Endothelial cell of hepatic sinusoid (primary cell): ENCODE measurements around the gene TMC3.

ENCODE experiments used
- in situ Hi-C: cut with HindIII; loops from 2 replicates; pipeline ENCODE4 v1.10.0; 2017; ENCODE audit warnings: low sequenced_read_pairs

TMC3 gene

DNA sequence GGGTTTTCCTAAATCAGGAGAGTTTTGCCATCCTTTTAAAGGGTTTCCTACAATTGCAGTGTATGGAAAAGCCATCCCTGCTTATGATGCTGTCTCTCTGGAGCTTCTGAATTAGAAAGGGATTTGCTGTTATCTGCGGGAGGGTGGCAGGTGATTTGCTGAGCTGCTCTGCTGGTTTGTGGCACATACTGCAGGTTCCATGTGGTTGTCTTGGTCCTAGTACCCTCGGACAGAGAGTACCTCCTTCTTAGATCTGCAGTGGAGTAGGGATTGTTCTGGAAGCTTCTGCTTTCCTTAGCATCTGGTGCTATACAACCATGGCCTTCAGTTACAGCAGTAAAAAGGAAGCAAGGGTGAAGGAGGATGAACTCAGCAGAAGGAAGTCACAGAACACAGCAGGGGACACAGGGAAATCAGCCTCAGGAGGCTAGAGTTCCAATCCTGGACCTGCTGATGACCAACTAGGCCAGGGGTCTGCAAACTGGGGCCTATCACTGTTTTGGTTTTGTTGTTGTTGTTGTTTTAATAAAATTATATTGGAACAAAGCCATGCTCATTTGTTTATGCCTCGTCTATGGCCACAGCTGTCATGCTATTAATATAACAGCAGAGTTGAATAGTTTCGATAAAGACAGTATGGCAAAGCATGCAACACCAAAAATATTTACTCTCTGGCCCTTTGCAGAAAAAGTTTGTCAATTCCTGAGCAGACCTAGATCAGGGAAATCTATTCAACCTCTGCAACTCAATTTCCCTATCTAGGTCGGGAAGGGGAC lies 89.6 kb downstream of the TMC3 start:
- in situ Hi-C loops = no loop called here

DNA sequence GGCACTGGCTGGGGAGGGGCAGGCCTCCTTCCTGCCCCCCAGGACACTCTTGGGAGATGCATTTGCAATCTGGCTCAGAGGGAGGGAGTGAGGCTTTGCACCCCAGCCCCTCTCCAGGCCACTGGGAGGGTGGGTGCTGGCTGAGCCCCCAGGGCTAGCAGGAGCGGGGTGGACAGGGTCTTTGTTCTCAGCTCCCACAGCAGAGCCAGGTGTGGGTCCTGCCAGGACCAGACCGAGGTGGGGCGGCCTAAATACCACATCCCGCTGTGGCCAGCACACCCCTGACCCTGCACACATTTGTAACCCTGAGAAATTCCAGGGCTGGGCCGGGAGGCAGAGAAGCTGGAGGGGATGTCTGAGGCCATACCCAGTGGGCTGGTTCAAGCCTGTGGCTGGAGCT lies 91.1 kb downstream of the TMC3 start:
- in situ Hi-C loops = no loop called here

DNA sequence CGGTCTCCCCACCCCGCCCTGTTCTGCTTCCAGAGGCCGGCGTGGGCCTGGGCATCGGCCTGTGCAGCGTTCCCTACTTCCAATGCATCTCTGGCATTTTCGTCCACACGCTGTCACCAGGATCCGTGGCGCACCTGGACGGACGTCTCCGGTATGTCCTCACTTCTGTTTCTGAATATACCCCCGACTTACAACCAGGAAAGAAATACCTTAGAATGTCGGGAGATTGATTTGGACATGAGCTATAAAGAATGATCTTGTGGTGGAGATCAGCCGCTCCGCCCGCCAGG lies 91.5 kb downstream of the TMC3 start:
- in situ Hi-C loops = no loop called here

DNA sequence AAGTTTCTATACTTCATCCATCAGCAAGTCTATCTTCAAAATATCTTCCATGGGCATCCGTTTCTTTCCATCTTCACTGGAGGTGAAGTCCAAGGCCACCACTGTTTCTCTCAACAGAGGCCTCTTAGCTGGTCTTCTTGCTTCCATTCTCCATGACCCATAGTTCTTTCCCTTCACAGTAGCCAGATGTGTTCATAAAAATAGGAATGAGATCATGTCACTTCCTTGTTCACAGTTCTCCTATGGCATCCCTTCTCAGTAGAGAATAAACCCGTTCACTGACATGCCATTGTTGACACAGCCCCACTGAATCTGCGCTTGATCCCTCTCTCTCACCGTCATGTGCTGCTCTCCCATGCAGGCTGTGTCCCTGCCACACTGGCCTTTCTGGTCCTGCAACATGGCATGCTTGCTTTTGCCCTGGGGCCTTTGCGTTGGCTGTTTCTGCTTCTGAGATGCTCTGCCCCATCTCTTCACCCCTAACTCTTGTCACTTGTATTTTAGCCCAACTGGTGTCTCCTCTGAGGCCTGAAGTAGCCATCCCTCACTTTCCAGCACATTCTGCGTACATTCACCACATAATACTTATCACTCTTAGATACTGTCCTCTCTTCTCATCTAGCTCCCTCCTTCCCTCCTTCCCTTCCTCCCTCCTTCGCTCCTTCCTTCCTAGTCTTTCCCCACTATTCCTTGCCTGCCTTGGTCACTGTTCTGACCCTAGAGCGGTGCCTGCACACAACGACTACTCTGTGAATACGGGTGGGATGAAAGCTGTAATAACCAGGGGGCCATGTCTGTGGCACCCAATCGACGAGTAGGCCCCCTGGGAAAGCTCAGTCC lies 92.0 kb downstream of the TMC3 start:
- in situ Hi-C loops = no loop called here

DNA sequence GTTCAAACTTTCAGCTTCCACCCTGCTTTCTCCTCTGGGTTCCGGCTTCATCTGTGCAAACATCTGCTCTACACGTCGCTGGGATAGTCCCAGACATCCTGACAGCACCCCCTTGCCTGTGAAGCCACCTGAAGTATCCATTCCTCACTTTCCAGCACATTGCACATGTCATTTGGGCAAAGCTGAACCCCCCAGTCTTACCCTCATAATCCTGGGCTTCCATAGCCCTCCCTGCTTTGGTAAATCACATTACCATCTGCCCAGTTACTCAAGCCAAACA lies 92.6 kb downstream of the TMC3 start:
- in situ Hi-C loops = no loop called here
